ENCODE results near the gene SLC39A5. TPM values are rescaled to one million over a fixed set of nuclear protein-coding genes. Genes with fewer than 3 reads are reported as not detected.
A peak's percentile ranks its signal among the peaks of the same experiment; 100 is the strongest.

Gene SLC39A5
- total RNA-seq, 1 donor from 2014 or later, result 0.16 TPM

- no peak for DNase-seq (ENCODE audit: low spot score)
These were observed 17.5 kb upstream of the SLC39A5 start for GRCh38 chr12:56212361-56212760.

GRCh38 chr12:56213878-56214277 lies 16.0 kb upstream of the SLC39A5 start:
- DNase-seq (ENCODE audit: low spot score), result no peak

GRCh38 chr12:56216461-56216860 lies 13.4 kb upstream of the SLC39A5 start:
- no peak for DNase-seq (ENCODE audit: low spot score)

- no peak for DNase-seq (ENCODE audit: low spot score)
These were observed 10.0 kb upstream of the SLC39A5 start for GRCh38 chr12:56219840-56220239.

DNA sequence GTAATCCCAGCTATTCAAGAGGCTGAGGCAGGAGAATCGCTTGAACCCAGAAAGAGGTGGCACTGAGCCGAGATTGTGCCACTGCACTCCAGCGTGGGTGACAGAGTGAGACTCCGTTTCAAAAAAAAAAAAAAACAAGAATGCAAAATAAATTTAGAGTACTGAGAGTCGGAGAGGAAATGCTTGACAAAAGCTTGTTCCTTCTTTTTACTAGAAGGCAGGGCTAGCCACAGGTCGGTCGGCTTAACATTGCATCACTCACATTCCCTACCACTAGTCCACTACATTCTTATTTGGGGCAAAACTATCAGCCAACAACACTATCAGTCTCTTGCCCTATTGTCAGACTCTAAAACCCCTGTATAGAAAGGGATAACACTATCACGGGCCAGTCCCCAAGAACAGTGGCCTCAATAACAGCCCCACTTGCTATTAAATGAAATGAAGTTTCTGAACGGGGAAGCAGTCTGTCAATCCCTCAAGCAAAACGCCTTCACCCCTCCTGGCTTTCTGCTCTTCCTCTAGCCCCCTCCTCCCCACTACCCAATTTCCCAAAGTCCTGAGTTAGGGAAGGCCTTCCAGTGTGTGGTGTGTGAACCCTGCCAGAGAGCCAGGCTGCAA lies 9.1 kb upstream of the SLC39A5 start:
- DNase-seq (ENCODE audit: low spot score), result no peak

DNA sequence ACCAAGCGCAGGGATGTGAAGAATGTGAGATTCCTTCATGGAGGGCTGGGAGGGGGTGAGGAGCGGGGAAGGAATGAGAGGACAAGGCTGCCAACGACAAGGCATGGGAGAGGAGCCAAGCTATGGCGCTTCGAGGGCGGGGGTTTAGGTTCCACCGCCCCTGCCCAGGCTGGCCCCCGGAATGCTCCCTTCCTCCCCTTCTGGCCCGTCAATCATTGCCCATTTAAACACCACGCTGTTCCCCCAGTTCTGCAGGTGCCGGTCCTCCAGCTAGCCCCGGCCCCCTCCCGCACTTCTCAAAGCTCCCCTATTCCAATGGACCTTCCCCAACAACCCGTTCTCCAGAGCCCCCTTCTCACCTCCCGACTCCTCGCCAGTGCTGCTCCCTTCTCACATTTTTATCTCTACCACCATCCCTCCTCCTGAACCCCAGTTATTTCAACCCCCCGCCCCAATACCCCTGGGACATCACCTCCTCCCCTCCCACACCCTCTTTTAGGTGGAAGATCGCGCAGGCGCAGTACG lies 8.6 kb upstream of the SLC39A5 start:
- DNase-seq (ENCODE audit: low spot score), result no peak

DNA sequence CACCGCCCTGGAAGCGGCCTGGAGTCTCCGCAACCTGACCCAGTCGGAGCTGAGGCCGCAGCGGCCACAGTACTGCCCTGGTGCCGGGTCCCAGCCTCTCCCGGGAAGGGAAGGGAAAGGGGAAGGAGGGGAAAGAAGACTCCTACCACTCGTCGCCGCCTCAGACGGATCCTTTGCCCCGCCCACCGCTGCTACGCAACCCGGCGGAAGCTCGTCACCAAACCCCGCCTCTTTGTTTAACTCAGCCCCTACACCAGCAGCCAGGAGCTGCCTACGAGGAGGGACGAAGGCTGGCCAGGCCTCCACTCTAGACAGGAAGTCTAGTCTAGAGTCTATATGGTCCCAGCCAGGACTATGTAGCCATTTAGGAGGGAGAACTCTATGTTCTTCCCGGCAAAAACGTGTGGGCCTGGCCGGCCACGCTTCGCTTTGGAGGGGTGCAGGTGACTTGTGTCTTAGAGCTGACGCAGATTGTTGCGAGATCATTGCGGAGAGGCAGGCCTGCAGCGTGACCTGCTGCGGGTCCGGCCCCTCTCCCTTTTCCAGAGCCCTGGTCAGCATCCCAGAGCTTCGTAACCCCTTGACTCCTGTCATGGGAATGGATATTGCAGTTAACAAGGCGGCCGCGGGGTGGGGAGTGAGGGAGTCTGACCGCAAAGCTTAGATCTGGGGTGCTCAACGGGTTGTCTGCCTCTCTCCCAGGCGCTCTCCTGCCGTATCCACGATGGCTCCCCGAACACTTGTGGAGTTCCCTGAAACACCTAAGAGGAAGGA lies 7.9 kb upstream of the SLC39A5 start, which contains the start of gene RNF41:
RNF41 (minus strand) TSS at position 166 of the 774 bp plus-strand sequence. CDS start 7,875 bp downstream, outside the sequence.
- peak; percentile 97 for DNase-seq (ENCODE audit: low spot score)

DNA sequence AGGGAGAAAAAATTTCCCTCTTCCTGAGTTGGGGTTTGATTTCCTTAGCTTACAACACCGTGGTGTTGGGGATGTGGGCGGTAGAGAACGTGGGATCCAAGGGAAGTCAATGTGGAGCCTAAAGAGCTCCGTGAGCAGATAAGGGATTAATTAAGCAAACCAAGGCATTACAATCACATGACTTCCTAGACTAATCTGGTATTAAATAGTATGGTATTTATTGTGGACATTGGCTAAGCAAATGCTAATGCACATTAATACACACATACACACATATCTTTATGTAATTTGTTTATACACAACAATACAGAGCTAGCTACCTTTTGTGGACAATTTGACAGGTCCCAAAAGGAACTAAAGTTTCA lies 7.3 kb upstream of the SLC39A5 start:
- DNase-seq (ENCODE audit: low spot score), result no peak

- DNase-seq (ENCODE audit: low spot score), result no peak
These were observed 6.2 kb upstream of the SLC39A5 start for GRCh38 chr12:56223571-56224101.

GRCh38 chr12:56224102-56224701 lies 5.6 kb upstream of the SLC39A5 start, which contains the start of gene NABP2:
NABP2 (plus strand) TSS chr12:56224342; CDS start chr12:56224857, 515 bp downstream.
- DNase-seq (ENCODE audit: low spot score), result peak; percentile 99

- DNase-seq (ENCODE audit: low spot score), result no peak
These were observed 4.9 kb upstream of the SLC39A5 start for GRCh38 chr12:56224954-56225353.

DNA sequence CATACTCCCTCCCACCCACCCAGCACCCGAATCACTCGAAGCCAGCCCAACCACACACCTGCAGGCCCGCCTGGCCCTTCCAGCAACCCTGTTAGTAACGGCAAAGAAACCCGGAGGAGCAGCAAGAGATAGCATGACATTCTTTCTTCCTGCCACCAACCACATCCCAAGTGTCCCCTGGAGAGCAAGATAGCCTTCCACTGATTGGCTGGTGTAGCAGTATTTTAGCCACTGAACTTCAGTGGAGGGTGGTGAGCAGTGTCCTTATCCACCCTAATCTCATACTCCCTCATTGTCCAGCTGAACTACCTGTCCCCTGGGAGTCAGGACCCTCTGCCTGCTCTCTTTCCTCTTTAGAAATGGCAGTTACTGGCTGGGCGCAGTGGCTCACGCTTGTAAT lies 769 bp upstream of the SLC39A5 start:
- no peak for DNase-seq (ENCODE audit: low spot score)

- DNase-seq (ENCODE audit: low spot score), result no peak
These were observed 757 bp downstream of the SLC39A5 start for GRCh38 chr12:56230432-56231183.

DNA sequence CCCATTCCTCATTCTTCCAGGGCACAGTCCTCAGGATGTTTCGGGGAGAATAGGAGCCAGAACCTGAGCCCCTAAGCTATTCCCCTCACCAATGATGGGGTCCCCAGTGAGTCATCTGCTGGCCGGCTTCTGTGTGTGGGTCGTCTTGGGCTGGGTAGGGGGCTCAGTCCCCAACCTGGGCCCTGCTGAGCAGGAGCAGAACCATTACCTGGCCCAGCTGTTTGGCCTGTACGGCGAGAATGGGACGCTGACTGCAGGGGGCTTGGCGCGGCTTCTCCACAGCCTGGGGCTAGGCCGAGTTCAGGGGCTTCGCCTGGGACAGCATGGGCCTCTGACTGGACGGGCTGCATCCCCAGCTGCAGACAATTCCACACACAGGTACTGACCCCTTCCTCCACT lies 1.3 kb downstream of the SLC39A5 start:
- no peak for DNase-seq (ENCODE audit: low spot score)

GRCh38 chr12:56234746-56235436 lies 5.0 kb downstream of the SLC39A5 start:
- DNase-seq (ENCODE audit: low spot score), result no peak

GRCh38 chr12:56236091-56236490 lies 6.2 kb downstream of the SLC39A5 start:
- no peak for DNase-seq (ENCODE audit: low spot score)

GRCh38 chr12:56236985-56237384 lies 7.1 kb downstream of the SLC39A5 start:
- no peak for DNase-seq (ENCODE audit: low spot score)

GRCh38 chr12:56237552-56237951 lies 7.7 kb downstream of the SLC39A5 start:
- DNase-seq (ENCODE audit: low spot score), result no peak

DNA sequence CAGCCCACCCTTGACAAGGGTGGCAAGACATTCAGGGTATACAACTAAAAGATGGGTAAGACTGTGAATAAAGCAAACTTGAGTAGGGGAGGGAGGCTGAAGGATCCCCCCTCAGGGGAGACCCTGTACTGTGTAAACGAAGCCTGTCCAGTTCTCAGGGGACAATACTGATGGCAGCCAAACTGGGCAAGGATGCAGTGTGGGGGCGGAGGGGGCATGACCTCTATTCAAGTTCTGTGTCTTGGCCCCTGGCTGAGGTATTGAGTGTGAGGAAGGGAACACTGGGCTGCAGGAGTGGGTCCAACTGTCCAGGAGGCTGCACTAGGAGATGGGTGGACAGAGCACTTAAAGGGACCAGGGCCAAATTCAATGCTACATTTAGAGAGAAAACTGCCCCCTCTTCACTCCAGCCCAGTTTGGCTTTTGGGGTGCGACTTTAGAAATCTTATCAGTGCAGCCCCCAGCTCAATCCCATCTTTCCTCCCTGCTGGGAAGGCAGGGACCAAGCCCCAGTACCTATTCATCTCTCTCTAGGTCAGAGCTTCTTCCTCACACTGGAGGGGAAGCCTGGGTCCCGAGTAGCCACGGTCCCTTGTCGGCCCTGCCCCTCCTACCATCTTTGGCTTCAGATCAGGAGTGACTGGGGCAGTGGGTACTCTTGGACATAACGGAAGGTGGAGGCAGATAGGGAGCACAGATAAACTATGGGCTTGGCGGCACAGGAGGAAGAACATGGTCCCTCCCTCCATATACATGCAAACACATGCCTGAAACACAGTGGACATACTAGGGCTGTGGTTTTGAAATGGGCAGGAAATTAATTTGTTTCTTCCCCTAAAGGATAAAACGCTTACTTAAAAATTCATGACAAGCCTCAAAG lies 11.8 kb downstream of the SLC39A5 start:
- DNase-seq (ENCODE audit: low spot score), result no peak
